ENCODE results near the gene ZBTB3. TPM values are rescaled to one million over a fixed set of nuclear protein-coding genes. Genes with fewer than 3 reads are reported as not detected.

ZBTB3 gene
- total and polyA plus RNA-seq, 2 of the 13 experiments (the other 11 are each of a cell fraction or from before 2014, with no cell fraction given), result 3.4 to 5.2 TPM

DNA sequence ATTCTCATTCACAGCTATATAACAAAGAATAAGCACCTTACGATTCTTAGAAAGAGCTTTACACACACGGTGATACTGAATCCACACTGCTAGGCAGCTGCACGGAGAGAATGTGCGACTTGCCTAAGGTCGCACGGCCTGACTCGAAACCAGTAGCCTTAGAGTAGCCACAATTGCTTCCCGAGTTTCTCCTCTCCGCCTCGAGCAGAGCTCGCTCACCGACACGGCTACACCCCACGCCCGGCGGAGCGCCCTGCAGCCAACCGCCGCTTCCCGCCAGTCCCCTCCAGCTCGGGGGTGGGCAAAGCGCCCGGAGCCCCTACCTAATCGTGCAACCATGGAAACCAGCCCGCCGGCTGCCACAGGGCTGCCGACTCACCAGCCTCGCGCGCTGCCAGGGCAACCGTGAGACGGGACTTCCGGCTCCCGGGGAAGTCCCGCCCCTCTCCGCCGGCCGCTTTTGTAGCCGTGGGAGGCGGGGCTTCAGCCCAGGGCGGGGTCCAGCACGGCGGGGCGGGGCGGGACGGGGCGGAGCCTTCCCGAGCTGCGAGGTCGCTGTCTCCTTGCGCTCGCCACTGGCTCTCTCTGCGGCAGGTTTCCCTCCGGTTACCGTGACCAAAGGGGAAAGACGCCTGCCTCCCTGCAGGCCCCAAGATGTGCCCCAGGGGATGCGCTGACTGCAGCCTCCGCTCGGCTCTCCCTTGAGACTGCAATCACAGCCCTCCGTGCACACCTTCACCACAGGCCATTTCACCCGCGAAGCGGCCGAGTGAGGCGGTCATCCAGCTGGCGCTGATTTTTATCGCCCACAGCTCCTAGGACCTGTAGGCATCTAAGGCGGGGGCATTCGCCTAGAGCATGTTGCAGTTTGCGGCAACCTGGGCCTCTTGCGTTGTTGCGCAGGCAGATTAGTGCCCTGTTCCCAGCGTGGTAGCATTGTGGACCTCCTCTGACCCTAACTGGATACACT, 47.8 kb downstream of the ZBTB3 start (continued):
- TF ChIP-seq, protein P1, sequence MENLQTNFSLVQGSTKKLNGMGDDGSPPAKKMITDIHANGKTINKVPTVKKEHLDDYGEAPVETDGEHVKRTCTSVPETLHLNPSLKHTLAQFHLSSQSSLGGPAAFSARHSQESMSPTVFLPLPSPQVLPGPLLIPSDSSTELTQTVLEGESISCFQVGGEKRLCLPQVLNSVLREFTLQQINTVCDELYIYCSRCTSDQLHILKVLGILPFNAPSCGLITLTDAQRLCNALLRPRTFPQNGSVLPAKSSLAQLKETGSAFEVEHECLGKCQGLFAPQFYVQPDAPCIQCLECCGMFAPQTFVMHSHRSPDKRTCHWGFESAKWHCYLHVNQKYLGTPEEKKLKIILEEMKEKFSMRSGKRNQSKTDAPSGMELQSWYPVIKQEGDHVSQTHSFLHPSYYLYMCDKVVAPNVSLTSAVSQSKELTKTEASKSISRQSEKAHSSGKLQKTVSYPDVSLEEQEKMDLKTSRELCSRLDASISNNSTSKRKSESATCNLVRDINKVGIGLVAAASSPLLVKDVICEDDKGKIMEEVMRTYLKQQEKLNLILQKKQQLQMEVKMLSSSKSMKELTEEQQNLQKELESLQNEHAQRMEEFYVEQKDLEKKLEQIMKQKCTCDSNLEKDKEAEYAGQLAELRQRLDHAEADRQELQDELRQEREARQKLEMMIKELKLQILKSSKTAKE (CRISPR knock-in tag; IDR thresholded peaks at IDR 0.05; ENCODE audit: borderline replicate concordance), result no peak
- TF ChIP-seq SNAPC2 (CRISPR knock-in tag; IDR thresholded peaks at IDR 0.05) (0 out of 2 replicates have a peak, but pooled peaks have one; percentile 9), XBP1 (CRISPR knock-in tag; IDR thresholded peaks at IDR 0.05) (no peak), ISX (CRISPR knock-in tag; conservative IDR thresholded peaks at IDR 0.05) (no peak), EP300 (IDR thresholded peaks at IDR 0.05; ENCODE audit: low read depth in 2 of 2, low read length in 2 of 2) (no peak), EP300 (CRISPR knock-in tag; IDR thresholded peaks at IDR 0.05; ENCODE audit: borderline replicate concordance) (no peak), NFYB (CRISPR knock-in tag; IDR thresholded peaks at IDR 0.05) (0 out of 2 replicates have a peak, but pooled peaks have one; percentile 21), ZNF331 (CRISPR knock-in tag; IDR thresholded peaks at IDR 0.05) (0 out of 2 replicates have a peak, but pooled peaks have one; percentile 25), ZNF607 (CRISPR knock-in tag; IDR thresholded peaks at IDR 0.05; ENCODE audit: borderline replicate concordance) (no peak), GTF3A (CRISPR knock-in tag; conservative IDR thresholded peaks at IDR 0.05) (no peak), KMT2A (CRISPR knock-in tag; IDR thresholded peaks at IDR 0.05) (0 out of 2 replicates have a peak, but pooled peaks have one; percentile 47), ZNF792 (CRISPR knock-in tag; IDR thresholded peaks at IDR 0.05) (0 out of 2 replicates have a peak, but pooled peaks have one; percentile 55), MED8 (CRISPR knock-in tag; IDR thresholded peaks at IDR 0.05; ENCODE audit: insufficient replicate concordance) (peak; percentile 42), SP4 (CRISPR knock-in tag; IDR thresholded peaks at IDR 0.05) (peak; percentile 79), ZNF589 (CRISPR knock-in tag; conservative IDR thresholded peaks at IDR 0.05) (no peak; the same call in 1 of the 2 replicates), FOXA3 (CRISPR knock-in tag; IDR thresholded peaks at IDR 0.05) (no peak), GABPB1 (CRISPR knock-in tag; IDR thresholded peaks at IDR 0.05) (peak; percentile 93), ZNF615 (CRISPR knock-in tag; IDR thresholded peaks at IDR 0.05; ENCODE audit: borderline replicate concordance) (no peak), ZBTB38 (CRISPR knock-in tag; IDR thresholded peaks at IDR 0.05) (peak; percentile 22; the same call in 1 of the 2 replicates), ZNF224 (CRISPR knock-in tag; IDR thresholded peaks at IDR 0.05) (no peak), ZNF326 (CRISPR knock-in tag; IDR thresholded peaks at IDR 0.05; ENCODE audit: borderline replicate concordance) (no peak), RARG (CRISPR knock-in tag; IDR thresholded peaks at IDR 0.05; ENCODE audit: low read depth) (no peak), ZSCAN25 (CRISPR knock-in tag; IDR thresholded peaks at IDR 0.05) (peak; percentile 66; the same call in 1 of the 2 replicates)
- TF ChIP-seq, protein P2, sequence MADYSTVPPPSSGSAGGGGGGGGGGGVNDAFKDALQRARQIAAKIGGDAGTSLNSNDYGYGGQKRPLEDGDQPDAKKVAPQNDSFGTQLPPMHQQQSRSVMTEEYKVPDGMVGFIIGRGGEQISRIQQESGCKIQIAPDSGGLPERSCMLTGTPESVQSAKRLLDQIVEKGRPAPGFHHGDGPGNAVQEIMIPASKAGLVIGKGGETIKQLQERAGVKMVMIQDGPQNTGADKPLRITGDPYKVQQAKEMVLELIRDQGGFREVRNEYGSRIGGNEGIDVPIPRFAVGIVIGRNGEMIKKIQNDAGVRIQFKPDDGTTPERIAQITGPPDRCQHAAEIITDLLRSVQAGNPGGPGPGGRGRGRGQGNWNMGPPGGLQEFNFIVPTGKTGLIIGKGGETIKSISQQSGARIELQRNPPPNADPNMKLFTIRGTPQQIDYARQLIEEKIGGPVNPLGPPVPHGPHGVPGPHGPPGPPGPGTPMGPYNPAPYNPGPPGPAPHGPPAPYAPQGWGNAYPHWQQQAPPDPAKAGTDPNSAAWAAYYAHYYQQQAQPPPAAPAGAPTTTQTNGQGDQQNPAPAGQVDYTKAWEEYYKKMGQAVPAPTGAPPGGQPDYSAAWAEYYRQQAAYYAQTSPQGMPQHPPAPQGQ (CRISPR knock-in tag; IDR thresholded peaks at IDR 0.05; ENCODE audit: borderline replicate concordance), result no peak
- TF ChIP-seq, protein P3, sequence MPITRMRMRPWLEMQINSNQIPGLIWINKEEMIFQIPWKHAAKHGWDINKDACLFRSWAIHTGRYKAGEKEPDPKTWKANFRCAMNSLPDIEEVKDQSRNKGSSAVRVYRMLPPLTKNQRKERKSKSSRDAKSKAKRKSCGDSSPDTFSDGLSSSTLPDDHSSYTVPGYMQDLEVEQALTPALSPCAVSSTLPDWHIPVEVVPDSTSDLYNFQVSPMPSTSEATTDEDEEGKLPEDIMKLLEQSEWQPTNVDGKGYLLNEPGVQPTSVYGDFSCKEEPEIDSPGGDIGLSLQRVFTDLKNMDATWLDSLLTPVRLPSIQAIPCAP (CRISPR knock-in tag; IDR thresholded peaks at IDR 0.05; ENCODE audit: low read depth), result no peak
